ENCODE measurements around the gene C9.
"Not testable (repeated sequence)": the region's sequence is repeated elsewhere in the genome, so short reads cannot be mapped to it uniquely, and the experiment has no call there.

C9 gene

GRCh38 chr5:39256477-39257235 lies 107.6 kb downstream of the C9 start:
- no peak for DNase-seq

DNA sequence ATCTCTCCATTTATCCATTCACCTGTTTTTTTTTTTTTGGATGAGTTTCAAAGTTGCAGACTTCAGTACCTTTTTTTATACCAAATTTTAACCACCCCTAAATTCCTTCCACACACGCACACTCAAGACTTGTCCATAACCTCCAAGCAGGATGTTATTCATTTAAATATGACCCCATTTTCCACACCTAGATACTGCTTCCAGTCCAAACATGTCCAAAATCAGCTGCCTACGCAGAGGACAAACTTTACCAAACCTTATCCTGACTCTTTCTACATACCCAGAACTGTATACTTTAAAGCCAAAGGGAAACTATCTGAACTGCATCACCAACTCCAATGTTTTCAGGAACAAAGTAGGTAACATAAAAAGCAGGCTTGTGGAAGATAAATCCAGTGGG lies 108.9 kb downstream of the C9 start:
- DNase-seq: no peak

- DNase-seq: no peak
These were observed 109.6 kb downstream of the C9 start for GRCh38 chr5:39254671-39255070.

GRCh38 chr5:39253196-39253595 lies 111.1 kb downstream of the C9 start:
- no peak for DNase-seq

- DNase-seq: no peak
These were observed 114.6 kb downstream of the C9 start for GRCh38 chr5:39249564-39250274.

DNA sequence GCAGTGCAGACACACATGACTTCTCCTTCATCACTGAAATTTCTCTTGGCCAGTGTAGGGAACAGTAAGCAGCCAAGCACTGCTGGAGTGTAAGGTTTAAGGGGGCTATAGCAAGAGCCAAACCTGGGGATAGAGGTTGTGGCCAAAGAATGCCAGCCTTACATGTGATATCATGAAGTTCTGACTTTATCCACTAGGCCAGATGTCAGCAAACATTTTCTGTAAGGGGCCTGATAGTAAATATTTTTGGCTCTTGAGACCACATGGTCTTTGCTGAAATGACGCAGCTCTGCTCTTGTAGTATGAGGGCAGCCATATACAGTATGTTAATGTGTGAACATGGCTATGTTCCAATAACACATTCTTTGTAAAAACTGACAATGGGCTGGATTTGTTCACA lies 115.2 kb downstream of the C9 start:
- DNase-seq: no peak

- no peak for DNase-seq
These were observed 123.5 kb downstream of the C9 start for GRCh38 chr5:39240750-39241149.

DNA sequence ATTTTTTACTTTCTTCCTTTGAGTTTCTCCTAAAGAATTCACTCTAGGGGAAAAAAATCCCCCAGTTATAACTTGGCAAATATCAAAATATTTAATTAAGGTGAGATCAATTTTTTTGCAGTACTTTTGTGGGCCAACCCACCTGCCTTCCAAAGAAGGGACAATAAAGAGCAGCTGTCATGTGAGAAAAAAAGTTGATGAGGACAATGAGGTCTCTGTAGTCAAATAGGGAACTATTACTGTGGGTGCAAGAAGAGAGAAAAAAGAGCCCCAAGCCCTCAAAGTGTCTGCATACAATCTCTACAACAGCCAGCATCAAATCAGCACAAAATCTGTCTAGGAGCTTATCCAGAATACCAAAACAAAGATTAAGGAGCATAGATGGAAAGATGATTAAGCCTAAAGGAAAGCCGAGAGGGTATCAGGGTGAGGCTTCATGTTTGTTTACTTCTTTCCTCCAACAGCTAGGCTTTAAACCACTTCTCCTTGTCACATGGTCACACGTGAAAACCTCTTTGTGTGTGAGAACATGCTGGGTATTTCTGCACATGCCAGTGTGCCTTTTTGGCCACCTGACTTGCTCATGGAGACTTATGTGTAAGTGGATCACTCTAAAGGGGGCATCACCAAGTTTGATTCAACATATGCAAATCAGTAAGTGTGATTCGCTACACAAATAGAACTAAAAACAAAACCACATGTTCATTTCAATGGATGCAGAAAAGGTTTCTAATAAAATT lies 125.8 kb downstream of the C9 start:
- no peak for DNase-seq

- no peak for DNase-seq
These were observed 127.6 kb downstream of the C9 start for GRCh38 chr5:39236718-39237117.

- no peak for DNase-seq
These were observed 128.6 kb downstream of the C9 start for GRCh38 chr5:39235648-39236047.

DNA sequence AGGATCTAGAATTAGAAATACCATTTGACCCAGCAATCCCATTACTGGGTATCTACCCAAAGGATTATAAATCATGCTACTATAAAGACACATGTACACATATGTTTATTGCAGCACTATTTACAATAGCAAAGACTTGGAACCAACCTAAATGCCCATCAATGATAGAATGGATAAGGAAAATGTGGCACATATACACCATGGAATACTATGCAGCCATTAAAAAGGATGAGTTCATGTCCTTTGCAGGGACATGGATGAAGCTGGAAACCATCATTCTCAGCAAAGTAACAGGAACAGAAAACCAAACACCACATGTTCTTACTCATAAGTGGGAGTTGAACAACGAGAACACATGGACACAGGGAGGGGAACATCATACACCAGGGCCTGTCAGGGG lies 129.8 kb downstream of the C9 start:
- not testable (repeated sequence) for DNase-seq

Data from right kidney (tissue), 1 donor.